GM12878 (cell line): ENCODE results near the gene GNGT2. TPM values are rescaled to one million over a fixed set of nuclear protein-coding genes. Genes with fewer than 3 reads are reported as not detected.

Experiments used
- CREB1 ChIP-seq: IDR thresholded peaks from 2 replicates; pipeline ENCODE4 v1.6.1; 2012; ENCODE audit warnings: low read depth, mild to moderate bottlenecking, inconsistent platforms
- HDGF ChIP-seq: fragments of 450-650 bp; IDR thresholded peaks from 2 replicates; pipeline ENCODE4 v1.6.1; 2016; ENCODE audit warnings: antibody characterized with exemption
- IKZF2 ChIP-seq, 2 experiments: fragments of 450-650 bp; IDR thresholded peaks; 2 replicates each; pipeline ENCODE4 v1.6.1; 2017; ENCODE audit warnings: mild to moderate bottlenecking in 2 of 2, moderate library complexity in 2 of 2
- POU2F2 ChIP-seq: IDR thresholded peaks from 3 replicates; pipeline ENCODE4 v1.6.1; 2011; ENCODE audit warnings: low read depth, mild to moderate bottlenecking, low read length, borderline replicate concordance
- RAD21 ChIP-seq: IDR thresholded peaks from 2 replicates; pipeline ENCODE4 v1.6.1; 2011; ENCODE audit warnings: mild to moderate bottlenecking, low read depth, low read length, moderate library complexity; ENCODE audit not compliant: insufficient read depth
- RB1 ChIP-seq: fragments of 450-650 bp; formaldehyde crosslinking; IDR thresholded peaks from 2 replicates; pipeline ENCODE4 v1.6.1; 2017; ENCODE audit warnings: mild to moderate bottlenecking, borderline replicate concordance
- TCF12 ChIP-seq: IDR thresholded peaks from 2 replicates; pipeline ENCODE4 v1.6.1; 2011; ENCODE audit warnings: low read depth, mild to moderate bottlenecking, low read length
- USF2 ChIP-seq: IDR thresholded peaks from 2 replicates; pipeline ENCODE4 v1.6.1; 2011; ENCODE audit warnings: low read depth, low read length, improper control_type of control experiment, borderline replicate concordance
- polyA plus RNA-seq, 11 experiments: library from polyadenylated mRNA; depleted of rRNA in 4 of 11; unstranded in 6 of 11; stranded (reverse) in 5 of 11; fragments of >200 nt; fragmentation: Nextera tagmentation in 4 of 11; fragmentation: Illumina TruSeq in 1 of 11; extraction: Ambion mirVana in 4 of 11; extraction: Trizol in 1 of 11; gene quantifications; 1 replicate in 1 of 11; 2 replicates in 10 of 11; pipeline versions ENCODE4 v1.2.1 to v1.2.3, GENCODE V29; 2011 to 2016; ENCODE audit warnings: inconsistent platforms in 2 of 11, missing spikeins in 2 of 11, low read depth in 1 of 11
- total RNA-seq, 4 experiments: library from RNA; depleted of rRNA in 3 of 4; stranded (reverse); fragments of >200 nt in 3 of 4; fragmentation: Illumina TruSeq in 1 of 4; extraction: Trizol in 1 of 4; gene quantifications; 2 replicates each; pipeline versions ENCODE4 v1.2.1 to v1.2.3, GENCODE V29; 2013 to 2021
- TF ChIP-seq, protein P1 (sequence below), 3 experiments: IDR thresholded peaks in 2 of 3; conservative IDR thresholded peaks in 1 of 3; 2 replicates each; pipeline ENCODE4 v1.5.1; 2011; ENCODE audit warnings: low read depth in 3 of 3, low read length in 3 of 3, mild to moderate bottlenecking in 3 of 3, control low read depth in 2 of 3, moderate library complexity in 2 of 3, inconsistent platforms in 1 of 3, mixed read lengths in 1 of 3; ENCODE audit not compliant: control insufficient read depth in 2 of 3, insufficient read depth in 1 of 3; ENCODE audit errors: extremely low read depth in 1 of 3

GNGT2 gene
- total and polyA plus RNA-seq, 10 of the 15 experiments (the other 5 are each of a cell fraction or from before 2014, with no cell fraction given) = 15.3 to 60.4 (median 32.0) TPM

DNA sequence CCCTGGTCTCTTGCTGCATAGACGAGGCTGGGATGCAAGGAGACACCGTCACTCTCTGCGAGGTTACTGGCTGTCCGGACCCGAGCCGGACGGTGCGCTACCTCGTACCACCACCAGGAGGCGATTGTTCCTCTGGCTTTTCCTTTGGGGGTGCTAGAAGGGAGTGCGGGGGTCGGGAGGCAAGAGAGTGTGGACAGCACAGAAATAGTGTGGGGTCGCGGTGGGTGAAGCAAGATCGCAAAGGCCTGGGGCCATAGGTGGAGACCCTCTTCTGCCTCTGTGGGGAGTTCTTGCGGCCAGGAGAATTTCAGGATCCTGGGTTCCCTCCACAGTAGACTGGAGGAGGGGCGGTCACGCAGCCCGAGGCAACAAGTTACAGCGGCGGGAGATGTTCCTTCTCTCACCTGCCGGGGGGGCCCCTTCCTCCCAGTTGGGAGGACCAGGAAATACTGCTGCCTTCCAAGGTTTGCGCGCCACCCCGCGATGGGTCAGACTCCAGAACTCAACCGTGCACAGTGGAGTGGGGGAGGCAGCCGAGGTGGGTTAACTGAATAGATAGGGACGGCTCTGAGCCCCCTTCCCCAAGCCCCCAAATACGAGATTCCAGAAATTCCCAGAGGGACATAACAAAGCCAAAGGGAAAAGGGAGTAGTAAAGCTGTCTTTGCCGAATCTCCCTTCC lies 13.3 kb upstream of the GNGT2 start (continued):
- TF ChIP-seq, protein P1, sequence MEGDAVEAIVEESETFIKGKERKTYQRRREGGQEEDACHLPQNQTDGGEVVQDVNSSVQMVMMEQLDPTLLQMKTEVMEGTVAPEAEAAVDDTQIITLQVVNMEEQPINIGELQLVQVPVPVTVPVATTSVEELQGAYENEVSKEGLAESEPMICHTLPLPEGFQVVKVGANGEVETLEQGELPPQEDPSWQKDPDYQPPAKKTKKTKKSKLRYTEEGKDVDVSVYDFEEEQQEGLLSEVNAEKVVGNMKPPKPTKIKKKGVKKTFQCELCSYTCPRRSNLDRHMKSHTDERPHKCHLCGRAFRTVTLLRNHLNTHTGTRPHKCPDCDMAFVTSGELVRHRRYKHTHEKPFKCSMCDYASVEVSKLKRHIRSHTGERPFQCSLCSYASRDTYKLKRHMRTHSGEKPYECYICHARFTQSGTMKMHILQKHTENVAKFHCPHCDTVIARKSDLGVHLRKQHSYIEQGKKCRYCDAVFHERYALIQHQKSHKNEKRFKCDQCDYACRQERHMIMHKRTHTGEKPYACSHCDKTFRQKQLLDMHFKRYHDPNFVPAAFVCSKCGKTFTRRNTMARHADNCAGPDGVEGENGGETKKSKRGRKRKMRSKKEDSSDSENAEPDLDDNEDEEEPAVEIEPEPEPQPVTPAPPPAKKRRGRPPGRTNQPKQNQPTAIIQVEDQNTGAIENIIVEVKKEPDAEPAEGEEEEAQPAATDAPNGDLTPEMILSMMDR (IDR thresholded peaks at IDR 0.05 in 2 of 3, conservative IDR thresholded peaks at IDR 0.05 in 1 of 3; ENCODE audit: control insufficient read depth in 2 of 3, extremely low read depth in 1 of 3, insufficient read depth in 1 of 3, low read depth in 3 of 3, low read length in 3 of 3) = peak; percentile 66 to 88 (median 86)
- no peak for TF ChIP-seq RB1
- TF ChIP-seq HDGF = 0 out of 2 replicates have a peak, but pooled peaks have one; percentile 50
- peak in 1 of 2 experiments; percentile 11; a peak in 1 of 4 replicates for TF ChIP-seq IKZF2 (IDR thresholded peaks at IDR 0.05)
- TF ChIP-seq POU2F2 = peak; percentile 28; the same call in 1 of the 3 replicates
- TF ChIP-seq RAD21 = peak; percentile 42
- no peak for TF ChIP-seq USF2
- 0 out of 2 replicates have a peak, but pooled peaks have one; percentile 2 for TF ChIP-seq CREB1
- TF ChIP-seq TCF12 = no peak
